Natural killer cell (primary cell): ENCODE measurements around the gene PANX2. TPM values are rescaled to one million over a fixed set of nuclear protein-coding genes. Genes with fewer than 3 reads are reported as not detected.

Source experiments
- ATAC-seq, 3 donors: fragments of 150-1000 bp in 2 of 3; fragments of 200-7000 bp in 1 of 3; cut with Tn5 transposase; 1 replicate in 1 of 3; 2 replicates in 2 of 3; pipeline ENCODE4 v1.10.0; 2021; ENCODE audit warnings: mild to moderate bottlenecking in 2 of 3, moderate library complexity in 2 of 3
- DNase-seq, 2 donors: peaks; one replicate each; pipeline versions ENCODE4 v3.0.0 to v3.0.0-alpha.2; 2013 to 2021; ENCODE audit warnings: mixed read lengths in 1 of 2
- H3K27ac ChIP-seq: one replicate; pipeline ENCODE4 v1.5.1; 2013; ENCODE audit warnings: mild to moderate bottlenecking, low read length
- H3K27me3 ChIP-seq: one replicate; pipeline ENCODE4 v1.6.1; 2013; ENCODE audit warnings: low read length; ENCODE audit not compliant: control insufficient read depth, insufficient read depth
- H3K36me3 ChIP-seq: one replicate; pipeline ENCODE4 v1.6.1; 2013; ENCODE audit warnings: low read length; ENCODE audit not compliant: control insufficient read depth, insufficient read depth
- H3K4me1 ChIP-seq: one replicate; pipeline ENCODE4 v1.6.1; 2013; ENCODE audit warnings: low read length; ENCODE audit not compliant: control insufficient read depth, insufficient read depth
- H3K4me3 ChIP-seq: one replicate; pipeline ENCODE4 v1.5.1; 2013; ENCODE audit warnings: low read length
- H3K9me3 ChIP-seq: one replicate; pipeline ENCODE4 v1.6.1; 2013; ENCODE audit warnings: low read length; ENCODE audit not compliant: control insufficient read depth, insufficient read depth
- H3K27ac Mint-ChIP-seq, 2 donors: one replicate each; pipeline ENCODE4 v1.8.0; 2022; ENCODE audit warnings: mild to moderate bottlenecking in 2 of 2, mixed read lengths in 2 of 2, moderate library complexity in 1 of 2
- H3K27me3 Mint-ChIP-seq, 2 donors: one replicate each; pipeline ENCODE4 v1.8.0; 2022; ENCODE audit warnings: low read depth in 2 of 2, mixed read lengths in 2 of 2
- H3K36me3 Mint-ChIP-seq: one replicate; pipeline ENCODE4 v1.8.0; 2022; ENCODE audit warnings: mixed read lengths
- H3K4me1 Mint-ChIP-seq, 2 donors: one replicate each; pipeline ENCODE4 v1.8.0; 2022; ENCODE audit warnings: mixed read lengths in 2 of 2
- H3K4me3 Mint-ChIP-seq: one replicate; pipeline ENCODE4 v1.8.0; 2022; ENCODE audit warnings: mild to moderate bottlenecking, moderate library complexity, mixed read lengths
- H3K9me3 Mint-ChIP-seq, 2 donors: one replicate each; pipeline ENCODE4 v1.8.0; 2022; ENCODE audit warnings: mixed read lengths in 2 of 2
- CTCF ChIP-seq: fragments of 200-600 bp; IDR thresholded peaks from one replicate; pipeline ENCODE4 v1.8.0; 2022; ENCODE audit warnings: antibody characterized with exemption
- WGBS: methylation state at CpG from one replicate; pipeline ENCODE4 v1.1.7; 2013; ENCODE audit warnings: missing lambda C conversion rate; ENCODE audit not compliant: insufficient coverage; 5-methylcytosine and 5-hydroxymethylcytosine counted together
- intact Hi-C: fragments of 100-400 bp; cut with micrococcal nuclease; formaldehyde crosslinking; loops from one replicate; pipeline ENCODE4 v1.14.2; 2022
- total RNA-seq, 4 donors: library from RNA; stranded (reverse); fragments of 120-200 nt in 1 of 4; gene quantifications; one replicate each; pipeline versions ENCODE4 v1.2.3 to v1.2.4, GENCODE V29; 2013 to 2022

PANX2 gene
- total RNA-seq, 3 donors from 2014 or later (not counting 1 experiment from before 2014, with no cell fraction given): 0.16 to 3.4 (median 0.27) TPM

DNA sequence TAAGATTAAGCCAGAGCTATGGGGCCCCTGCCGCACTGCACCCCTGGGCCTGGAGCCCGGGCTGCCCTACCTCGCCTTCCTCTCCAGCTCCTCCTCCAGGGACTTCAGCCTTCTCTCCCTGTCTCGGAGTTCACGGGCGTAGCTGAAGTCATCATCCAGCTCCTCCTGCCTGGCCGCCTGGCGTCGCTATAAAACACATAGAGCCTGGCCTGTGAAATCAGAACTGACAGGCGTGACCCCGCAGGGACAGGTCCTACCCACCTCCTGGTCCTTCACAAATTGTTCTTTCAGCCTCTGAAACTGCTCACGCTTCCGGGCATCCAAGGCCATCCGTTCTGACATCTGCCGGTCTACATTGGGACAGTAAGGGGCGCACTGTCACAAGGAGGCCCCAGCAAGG lies 53.5 kb downstream of the PANX2 start:
- Histone ChIP-seq H3K27ac (no peak overlapping the region), H3K4me3 (no peak overlapping the region), H3K9me3 (no peaks in the 10 kb centered on the region), H3K36me3 (peaks cover 72% of the 10 kb centered on the region), H3K4me1 (no peaks in the 10 kb centered on the region), H3K27me3 (no peaks in the 10 kb centered on the region)
- TF ChIP-seq CTCF: no peak
- no peaks in the 10 kb centered on the region for H3K27me3 Mint-ChIP-seq
- peaks cover 7% of the 10 kb centered on the region for H3K36me3 Mint-ChIP-seq
- no peak overlapping the region for H3K4me3 Mint-ChIP-seq
- 98% methylated on average over 16 of the region's 16 CpGs for WGBS
- ATAC-seq (no peak), DNase-seq (no peak)
- H3K9me3 Mint-ChIP-seq: no peaks in the 10 kb centered on the region
- H3K4me1 Mint-ChIP-seq: peaks cover 0 to 11% of the 10 kb centered on the region in 2 donors
- intact Hi-C loops: no loop called here
- H3K27ac Mint-ChIP-seq: no peak overlapping the region

- WGBS: 97% methylated on average over 24 of the region's 24 CpGs
- H3K4me1 ChIP-seq: no peaks in the 10 kb centered on the region
- Mint-ChIP-seq H3K9me3 (no peaks in the 10 kb centered on the region), H3K4me1 (peaks cover 0 to 11% of the 10 kb centered on the region in 2 donors), H3K4me3 (no peak overlapping the region), H3K27me3 (no peaks in the 10 kb centered on the region), H3K27ac (no peak overlapping the region), H3K36me3 (peaks cover 7% of the 10 kb centered on the region)
- H3K27ac ChIP-seq: no peak overlapping the region
- intact Hi-C loops: no loop called here
- no peak overlapping the region for H3K4me3 ChIP-seq
- TF ChIP-seq CTCF: no peak
- ATAC-seq: no peak
- no peak for DNase-seq
- H3K9me3 ChIP-seq: no peaks in the 10 kb centered on the region
- no peaks in the 10 kb centered on the region for H3K27me3 ChIP-seq
- H3K36me3 ChIP-seq: peaks cover 66% of the 10 kb centered on the region
These were observed 54.9 kb downstream of the PANX2 start for GRCh38 chr22:50225200-50225969.

- no peaks in the 10 kb centered on the region for H3K9me3 ChIP-seq
- DNase-seq (no peak), ATAC-seq (peak in 2 of 3 donors; percentile 12 to 24)
- TF ChIP-seq CTCF: no peak
- no peaks in the 10 kb centered on the region for H3K27me3 ChIP-seq
- H3K4me3 ChIP-seq: no peak overlapping the region
- no peak overlapping the region for H3K27ac ChIP-seq
- peaks cover 59% of the 10 kb centered on the region for H3K36me3 ChIP-seq
- intact Hi-C loops: no loop called here
- Mint-ChIP-seq H3K4me3 (no peak overlapping the region), H3K27ac (no peak overlapping the region), H3K36me3 (peaks cover 7% of the 10 kb centered on the region), H3K4me1 (peaks cover 0 to 11% of the 10 kb centered on the region in 2 donors), H3K27me3 (no peaks in the 10 kb centered on the region), H3K9me3 (no peaks in the 10 kb centered on the region)
- H3K4me1 ChIP-seq: no peaks in the 10 kb centered on the region
- WGBS: 94% methylated on average over 28 of the region's 31 CpGs
These were observed 55.7 kb downstream of the PANX2 start for GRCh38 chr22:50226063-50226874.
